Stimulated activated CD8-positive, alpha-beta memory T cell treated with anti-CD3 and anti-CD28 coated beads, Interleukin-15, amount 100 ng/mL, for 24 hours (primary cell): ENCODE data around the gene RUFY4.
"Not testable (repeated sequence)": the region's sequence is repeated elsewhere in the genome, so short reads cannot be mapped to it uniquely, and the experiment has no call there.

ENCODE experiments used
- DNase-seq: peaks from one replicate; pipeline ENCODE4 v3.0.0-alpha.2; 2020; ENCODE audit warnings: low read depth

RUFY4 gene

DNA sequence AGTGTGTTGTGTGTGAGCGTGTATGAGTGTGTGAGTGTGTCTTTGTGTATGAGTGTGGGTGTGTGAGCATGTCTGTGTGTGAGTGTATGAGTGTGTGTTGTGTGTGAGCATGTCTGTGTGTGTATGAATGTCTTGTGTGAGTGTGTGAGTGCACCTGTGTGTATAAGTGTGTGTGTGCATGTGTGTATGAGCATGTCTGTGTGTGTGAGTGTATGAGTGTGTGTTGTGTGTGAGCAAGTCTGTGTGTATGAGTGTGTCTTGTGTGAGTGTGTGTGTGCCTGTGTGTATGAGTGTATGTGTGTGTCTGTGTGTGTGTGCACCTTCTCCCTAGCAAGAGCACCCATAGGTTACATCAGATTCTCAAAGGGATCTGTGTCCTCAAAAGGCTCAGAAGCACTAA lies 37.8 kb upstream of the RUFY4 start:
- no peak for DNase-seq

DNA sequence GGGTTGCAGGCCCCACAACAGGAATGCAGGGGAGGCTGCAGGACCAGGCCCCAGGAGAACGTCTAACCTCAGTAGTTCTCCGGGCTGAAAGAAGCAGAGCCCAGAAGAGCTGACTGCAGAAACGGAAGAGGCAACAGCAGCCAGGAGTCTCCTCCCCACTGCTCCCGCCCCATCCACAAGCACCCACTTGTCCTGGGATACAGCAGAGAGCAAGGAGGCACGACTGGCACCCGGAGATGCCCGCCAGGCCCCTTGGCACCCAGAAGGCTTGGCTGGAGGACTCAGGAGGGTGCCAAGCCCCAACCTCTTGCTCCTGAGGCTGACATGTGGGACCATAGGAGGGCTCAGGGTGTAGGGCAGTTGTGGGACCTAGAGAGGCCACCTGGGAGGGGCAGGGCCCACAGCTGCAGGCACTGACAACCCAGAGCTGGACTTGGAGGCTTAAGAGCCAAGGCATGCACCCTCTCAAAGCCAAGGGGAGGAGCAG lies 37.2 kb upstream of the RUFY4 start:
- no peak for DNase-seq

DNA sequence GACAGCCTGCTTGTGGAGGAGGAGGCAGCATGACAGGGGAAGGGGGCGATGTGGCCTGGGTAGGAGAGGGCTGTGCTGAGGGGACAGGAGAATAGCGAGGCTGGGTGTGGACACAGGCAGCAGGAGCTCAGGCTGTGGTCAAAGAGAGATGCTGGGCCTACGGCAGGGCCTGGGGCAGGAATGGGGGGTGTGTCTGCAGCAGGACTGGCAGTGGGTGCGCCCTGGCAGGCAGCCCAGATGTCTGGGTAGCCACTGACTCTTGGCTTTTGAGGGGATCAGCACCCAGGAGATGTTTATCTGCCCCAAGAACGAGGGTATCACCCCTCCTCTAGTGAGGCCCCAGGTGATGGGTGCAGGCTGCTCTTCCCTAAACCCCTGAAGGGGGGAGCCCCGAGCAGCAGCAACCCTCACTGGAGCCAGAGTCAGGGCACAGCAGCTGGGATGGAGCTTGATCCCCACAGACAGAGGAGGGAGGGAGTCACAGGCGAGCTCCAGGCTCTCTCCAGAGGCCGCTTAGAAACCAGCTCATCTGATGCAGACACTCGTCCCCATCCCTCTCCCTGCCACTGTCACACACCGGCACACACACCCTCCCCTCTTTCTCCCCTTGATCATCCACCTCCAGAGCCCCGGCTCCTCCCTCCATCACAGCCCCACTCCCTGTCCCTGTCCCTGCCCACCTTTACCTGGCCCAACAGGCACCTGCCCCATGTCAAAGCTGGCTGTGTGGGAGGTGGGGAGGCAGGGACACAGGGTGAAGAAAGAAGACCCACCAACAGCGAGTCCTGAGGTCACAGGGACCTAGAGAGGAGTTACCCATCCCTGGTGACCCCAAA lies 36.5 kb upstream of the RUFY4 start:
- DNase-seq, result no peak

DNA sequence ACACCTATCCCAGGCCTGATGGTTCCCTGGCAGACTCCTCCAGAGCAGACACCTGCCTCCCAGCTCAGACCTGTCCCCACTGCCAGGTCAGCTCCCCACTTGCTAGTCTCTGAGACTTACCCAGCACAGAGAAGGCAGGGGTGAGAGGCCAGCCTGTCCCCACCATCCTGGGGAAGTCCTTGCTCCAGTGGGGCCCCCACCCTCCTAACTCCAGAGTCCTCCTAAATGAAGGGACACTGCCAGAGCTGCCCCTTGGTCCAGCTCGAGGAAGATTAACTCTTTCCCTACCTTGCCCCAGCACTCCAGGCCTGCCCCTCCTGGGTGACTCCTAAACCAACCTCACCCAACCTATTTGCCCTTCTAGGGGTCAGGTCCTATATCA lies 35.9 kb upstream of the RUFY4 start:
- DNase-seq, result no peak

DNA sequence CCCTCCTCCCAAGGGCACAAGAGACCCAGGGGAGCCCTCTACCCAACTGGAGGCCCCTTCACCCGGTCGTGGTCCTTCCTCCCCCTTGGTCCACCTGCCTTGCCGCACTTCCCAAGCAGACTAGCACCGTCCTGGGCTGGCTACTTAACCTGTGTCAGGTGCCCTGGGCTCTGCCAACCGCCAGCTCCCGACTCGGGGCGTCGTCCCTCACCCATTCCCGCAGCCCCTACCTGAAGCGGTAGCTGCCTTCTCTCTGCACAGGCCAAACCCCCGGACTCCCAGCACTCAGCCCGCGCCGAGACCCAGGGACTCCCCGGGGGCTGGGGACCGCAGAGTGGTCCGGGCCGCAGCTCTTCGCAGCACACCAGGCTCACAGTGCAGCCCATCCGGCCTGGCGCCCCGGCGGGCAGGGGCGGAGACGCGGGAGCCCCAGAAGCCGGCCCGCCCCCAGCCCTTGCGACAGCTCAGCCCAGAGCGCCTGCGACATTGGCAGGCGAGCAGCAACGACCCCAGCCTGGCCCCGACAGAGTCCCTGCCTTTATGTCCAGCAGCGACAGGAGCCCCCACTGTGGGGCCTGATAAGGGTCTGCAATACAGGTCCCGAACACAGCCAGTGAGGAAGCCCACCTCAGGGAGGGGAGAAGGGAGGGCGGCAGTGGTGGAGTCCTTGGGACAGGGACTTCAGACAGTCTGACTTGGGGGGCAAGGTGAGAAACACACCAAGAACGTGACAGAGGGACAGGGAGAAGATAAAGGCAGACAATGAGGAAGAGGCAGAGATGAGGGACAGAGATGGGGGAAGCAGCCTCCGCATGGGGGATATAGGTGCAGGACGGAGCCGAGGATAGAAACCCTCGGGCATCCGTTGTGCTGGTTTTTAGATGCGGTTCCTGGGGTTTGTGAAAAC lies 35.2 kb upstream of the RUFY4 start:
- no peak for DNase-seq

DNA sequence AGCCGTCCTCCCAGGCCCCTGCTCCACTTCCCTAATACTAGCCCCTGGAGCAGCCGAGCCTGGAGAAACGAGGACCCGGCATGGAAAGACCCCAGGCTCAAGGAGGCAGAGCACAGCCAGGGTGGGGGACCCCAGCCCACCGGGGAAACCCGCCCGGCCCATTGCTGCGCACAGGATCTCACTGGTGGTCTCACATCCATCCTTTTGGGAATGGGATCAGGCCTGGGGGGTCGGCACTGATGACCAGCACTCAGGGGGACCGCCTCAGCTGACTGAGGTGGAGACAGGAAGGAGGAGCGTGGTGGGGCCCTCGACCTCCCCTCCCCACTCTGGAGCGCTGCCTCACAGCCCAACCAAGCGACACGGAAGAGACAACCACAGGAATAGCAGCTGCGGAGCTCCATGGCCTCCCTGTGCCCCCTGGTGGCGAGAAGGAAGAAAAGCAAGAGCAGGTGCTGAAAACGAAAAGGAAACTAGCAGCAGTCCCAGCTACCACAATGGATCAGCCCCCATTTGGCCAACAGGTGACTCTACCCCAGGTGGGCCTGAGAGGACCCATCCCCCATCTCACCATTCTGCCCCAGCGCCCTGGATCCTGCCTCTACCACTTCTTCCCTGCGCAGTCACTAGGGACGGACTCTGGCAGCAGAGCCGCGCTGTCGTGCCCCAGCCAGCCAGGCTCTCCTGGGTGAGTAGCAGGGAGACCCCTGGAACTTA lies 34.4 kb upstream of the RUFY4 start:
- peak; percentile 28 for DNase-seq

DNA sequence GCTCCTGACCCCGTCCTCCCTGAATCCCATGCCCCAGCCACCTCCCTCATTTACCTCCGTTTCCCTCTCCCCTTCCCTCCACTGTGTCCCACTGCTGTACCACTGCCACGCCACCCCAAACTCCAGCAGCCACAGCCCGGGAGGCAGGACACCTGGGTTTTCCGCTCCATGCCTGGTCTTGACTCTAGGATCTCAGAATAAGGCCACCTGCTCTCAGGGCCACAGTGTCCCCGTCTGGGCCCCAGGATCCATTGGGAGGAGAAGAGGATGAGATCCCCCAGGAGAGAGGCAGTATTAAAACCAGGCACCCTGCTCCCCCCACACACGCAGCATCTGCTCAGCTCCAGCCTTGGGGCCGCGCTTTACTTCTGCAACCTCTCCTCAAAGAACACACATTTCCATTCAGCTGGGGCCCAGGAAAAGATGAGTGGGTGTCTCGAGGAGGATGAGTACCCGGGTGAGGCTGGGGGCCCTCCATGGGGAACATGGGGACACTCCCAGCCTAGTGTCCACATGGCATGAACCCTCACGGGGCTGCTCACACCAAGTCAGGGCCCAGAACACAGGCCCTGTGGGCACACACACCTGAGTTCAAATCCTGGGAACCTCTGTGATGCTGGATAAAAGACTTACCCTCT lies 33.5 kb upstream of the RUFY4 start:
- DNase-seq, result no peak

DNA sequence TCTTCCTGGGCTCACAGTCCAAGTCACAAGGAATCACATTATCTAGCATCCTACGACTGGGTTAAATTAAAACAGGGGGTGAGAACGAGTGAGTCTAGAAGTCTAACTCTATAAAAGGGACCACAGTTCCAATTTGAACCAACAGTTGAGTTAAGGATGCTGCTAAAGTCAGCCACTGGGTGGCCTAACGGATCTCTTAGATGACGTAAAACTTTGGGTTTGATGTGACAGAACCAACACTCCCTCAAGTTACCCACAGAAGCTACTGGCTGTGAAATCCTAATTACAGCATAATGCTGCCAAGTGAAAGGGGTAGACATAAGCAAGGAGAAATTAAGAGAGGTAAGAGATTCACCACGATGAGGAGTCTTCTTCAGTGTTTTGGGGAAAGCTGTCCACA lies 32.7 kb upstream of the RUFY4 start:
- DNase-seq, result no peak

DNA sequence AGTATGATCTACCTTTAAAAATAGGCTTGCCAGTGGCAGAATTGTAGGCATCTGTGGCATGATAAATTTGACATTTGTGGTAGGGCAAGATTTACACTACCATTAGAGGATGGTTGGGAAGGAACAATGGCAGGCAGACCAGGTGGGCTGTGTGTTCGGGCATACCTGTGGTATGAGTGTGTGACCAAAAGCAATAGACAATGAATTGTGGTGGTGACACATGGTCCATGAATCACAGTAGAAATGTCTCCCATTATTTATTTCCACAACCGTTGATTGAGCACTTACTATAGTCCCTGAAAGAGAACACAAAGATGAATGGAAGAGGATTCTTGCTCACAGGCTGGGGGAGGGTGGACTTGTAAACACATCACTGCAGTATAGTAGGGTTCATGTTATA lies 29.9 kb upstream of the RUFY4 start:
- no peak for DNase-seq

DNA sequence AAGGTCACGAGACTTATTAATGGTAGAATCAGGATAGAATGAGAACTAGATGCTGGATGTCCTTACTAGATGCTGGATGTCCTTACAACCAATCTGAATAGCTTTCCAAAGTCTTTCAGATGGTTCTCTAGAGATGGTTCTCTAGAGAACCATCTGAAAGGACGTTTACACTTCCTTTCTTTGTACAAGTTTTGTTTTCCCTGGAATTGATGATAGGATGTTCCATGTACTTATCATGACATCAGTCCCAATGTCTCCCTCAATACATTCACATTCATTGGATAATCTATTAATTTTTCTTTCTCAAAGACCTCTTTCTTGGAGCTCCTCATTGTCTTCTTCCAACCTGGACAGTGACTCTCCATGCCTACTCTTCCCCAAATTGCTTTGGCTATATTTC lies 28.2 kb upstream of the RUFY4 start:
- no peak for DNase-seq

DNA sequence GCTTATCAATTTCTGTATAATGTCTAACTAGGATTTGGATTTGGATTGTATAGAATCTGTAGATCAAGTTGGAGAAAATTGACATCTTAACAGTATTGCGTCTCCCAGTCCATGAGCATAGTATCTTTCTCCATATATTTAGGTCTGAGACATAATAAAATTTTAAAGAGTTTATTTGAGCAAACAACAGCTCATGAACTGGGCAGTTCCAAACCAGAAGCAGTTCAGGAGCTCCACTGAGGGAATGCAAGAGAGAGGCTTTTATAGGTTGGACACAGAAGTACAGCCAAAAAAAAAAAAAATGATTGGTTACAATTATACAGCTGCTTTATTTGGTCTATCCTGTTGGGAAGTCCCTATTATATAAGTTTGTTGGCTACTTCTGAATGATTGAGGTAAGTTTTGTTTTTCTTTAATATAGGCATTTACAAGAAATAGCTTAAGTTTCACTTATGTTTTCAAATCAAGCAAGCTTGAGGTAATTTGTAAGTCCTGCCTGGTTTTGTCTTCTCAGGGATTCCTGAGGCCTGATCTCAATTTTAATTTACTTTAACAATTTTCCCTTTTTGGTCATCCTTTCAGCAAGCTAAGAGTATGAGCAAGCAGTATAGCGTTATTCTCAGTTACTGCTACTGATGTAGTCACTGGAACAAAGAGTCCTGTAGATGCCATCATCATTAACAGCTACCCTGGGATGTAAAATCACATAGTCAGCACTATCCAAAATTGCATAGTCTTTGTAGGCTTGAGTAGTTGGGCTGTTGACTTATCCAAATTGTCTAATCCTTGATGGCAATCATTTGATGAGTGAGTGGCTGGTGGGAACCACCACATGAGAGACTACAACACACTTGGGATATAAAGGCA lies 27.5 kb upstream of the RUFY4 start:
- DNase-seq, result no peak

DNA sequence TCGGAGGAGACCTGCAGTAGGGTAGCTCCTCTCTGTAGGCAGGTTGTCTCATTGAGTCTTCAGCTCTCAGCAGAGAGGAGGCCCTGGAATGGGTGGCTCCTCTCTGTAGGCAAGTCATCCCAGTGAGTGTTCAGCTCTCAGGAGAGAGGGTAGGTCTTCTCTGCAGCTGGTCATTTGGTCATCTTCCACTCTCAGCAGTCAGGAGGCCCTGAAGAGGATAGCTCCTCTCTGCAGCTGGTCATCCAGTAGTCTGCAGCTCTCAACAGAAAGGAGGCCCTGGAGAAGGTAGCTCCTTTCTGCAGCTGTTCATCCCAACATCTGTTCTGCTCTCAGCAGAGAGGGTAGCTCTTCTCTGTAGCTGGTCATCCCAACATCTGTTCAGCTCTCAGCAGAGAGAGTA lies 26.0 kb upstream of the RUFY4 start:
- DNase-seq, result no peak

DNA sequence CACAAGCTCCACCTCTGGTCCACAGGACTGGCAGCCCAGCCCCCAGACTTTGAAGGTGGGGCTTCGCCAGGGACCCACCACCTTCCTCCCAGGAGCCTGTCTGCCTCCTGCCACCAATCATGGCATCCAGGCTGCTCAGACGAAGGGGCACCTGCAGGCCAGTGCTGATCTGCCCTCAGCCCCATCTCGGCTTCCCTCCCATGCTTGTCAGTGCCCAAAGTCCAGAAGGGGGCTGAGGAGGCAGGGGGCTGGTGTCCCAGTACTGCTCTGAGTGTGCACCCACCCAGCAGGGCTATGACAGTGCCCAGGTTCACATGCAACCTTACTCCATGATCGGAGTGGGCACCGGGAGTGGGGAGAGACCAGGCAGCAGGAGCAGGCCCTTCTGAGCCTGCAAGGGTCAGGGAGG lies 25.3 kb upstream of the RUFY4 start:
- DNase-seq, result no peak

DNA sequence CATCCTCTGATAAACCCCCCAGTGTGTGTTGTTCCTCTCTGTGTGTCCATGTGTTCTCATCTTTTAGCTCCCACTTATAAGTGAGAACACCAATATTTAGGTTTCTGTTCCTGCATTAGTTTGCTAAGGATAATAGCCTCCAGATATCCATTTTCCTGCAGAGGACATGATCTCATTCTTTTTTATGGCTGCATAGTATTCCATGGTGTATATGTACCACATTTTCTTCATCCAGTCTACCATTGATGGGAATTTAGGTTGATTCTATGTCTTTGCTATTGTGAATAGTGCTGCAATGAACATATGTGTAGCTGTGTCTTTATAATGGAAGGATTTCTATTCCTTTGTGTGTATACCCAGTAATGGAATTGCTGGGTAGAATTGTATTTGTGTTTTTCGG lies 24.5 kb upstream of the RUFY4 start:
- not testable (repeated sequence) for DNase-seq

DNA sequence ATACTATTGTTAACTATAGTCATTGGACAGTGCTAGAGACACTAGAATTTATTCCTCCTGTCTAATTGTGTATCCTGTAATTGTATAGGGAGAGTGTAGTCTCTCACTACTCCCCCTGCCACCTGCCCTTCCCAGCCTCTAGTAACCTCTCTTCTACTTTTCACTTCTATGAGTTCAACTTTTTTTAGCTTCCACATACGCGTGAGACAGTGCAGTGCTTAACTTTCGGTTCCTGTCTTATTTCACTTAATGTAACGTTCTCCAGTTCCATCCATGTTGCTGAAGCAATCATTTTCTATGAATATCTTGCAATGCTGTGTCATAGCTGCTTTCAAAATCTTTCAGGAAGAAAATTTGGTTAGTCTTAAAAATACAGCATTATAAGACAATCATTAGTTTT lies 22.8 kb upstream of the RUFY4 start:
- DNase-seq, result no peak

DNA sequence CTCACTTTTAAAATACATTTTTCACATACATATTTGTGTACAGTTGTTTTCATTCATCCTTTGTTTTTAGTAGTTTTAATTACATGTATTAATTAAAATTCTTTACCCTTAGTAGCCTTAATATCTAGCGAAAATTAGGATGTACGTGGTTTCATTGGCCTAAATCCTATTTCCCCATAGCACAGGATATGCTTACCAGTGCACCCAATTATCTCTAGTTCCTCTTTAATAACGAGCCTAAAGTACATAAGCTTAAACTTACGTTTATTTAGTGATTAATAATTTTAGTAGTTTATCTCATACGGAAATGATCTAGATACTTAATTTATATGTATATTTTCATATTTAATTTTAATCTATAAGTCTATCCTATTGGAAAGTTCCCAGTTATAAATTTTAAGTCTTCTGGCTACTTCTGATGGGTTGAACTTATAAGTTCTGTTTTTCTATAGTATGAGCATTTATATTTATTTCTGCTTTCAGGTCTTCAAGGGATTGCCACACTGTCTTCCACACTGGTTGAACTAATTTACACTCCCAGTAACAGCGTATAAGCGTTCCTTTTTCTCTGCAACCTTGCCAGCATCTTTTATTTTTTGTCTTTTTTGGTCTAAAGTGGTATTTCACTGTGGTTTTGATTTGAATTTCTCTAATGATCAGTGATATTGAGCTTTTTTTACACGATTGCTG lies 21.4 kb upstream of the RUFY4 start:
- DNase-seq, result no peak

DNA sequence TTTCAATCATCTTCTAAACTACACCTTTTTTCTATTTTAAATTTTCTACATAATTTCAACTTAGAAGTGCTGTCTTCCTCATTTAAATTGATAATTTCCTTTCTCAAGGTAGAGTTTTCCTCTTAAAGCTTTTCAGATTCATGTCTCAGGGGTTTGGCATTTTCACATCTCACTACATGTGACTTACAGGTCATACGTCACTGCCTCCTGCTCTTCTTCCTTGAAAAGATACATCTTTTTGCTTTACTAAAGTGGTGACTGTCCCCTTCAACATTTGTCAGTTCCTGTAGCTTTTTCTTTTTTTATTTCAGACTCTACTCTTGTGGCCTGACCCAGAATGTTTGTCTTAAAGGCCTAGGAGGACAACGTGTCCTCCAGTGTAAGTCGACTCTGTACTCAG lies 17.1 kb upstream of the RUFY4 start:
- DNase-seq, result no peak

DNA sequence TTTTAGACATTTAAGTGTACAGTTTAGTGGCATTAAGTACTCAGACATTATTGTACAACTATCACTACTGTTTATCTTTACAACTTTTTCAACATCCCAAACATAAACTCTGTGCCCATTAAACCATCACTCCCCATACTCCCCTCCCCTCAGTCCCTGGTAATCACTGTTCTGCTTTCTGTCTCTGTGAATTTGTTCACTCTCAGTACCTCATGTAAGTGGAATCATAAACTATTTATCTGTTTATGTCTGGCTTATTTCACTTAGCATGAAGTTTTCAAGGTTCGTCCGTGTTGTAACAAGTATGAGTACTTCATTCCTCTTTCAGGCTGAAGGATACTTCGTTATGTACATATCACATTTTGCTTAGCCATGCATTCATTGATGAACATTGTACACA lies 9.8 kb upstream of the RUFY4 start:
- DNase-seq, result no peak

DNA sequence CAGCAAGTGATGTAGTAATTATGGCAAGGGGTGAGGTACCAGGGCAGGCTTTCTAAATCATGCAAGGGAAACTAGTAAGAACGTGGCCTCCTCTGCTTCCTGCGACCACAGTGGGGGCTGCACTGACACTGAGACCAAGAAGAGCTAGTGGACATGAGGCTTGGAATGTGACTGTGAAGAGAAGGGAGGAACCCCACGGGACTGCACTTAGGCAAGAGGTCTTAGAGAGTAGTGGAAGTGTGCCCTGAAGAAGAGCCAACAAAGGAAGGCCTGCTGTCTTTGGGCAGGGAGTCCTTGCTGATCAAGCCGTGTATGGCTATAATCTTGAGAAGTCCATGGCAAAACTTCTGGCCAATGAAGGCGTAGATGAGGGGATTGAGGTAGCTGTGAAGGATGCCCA lies 8.9 kb upstream of the RUFY4 start:
- DNase-seq, result no peak

DNA sequence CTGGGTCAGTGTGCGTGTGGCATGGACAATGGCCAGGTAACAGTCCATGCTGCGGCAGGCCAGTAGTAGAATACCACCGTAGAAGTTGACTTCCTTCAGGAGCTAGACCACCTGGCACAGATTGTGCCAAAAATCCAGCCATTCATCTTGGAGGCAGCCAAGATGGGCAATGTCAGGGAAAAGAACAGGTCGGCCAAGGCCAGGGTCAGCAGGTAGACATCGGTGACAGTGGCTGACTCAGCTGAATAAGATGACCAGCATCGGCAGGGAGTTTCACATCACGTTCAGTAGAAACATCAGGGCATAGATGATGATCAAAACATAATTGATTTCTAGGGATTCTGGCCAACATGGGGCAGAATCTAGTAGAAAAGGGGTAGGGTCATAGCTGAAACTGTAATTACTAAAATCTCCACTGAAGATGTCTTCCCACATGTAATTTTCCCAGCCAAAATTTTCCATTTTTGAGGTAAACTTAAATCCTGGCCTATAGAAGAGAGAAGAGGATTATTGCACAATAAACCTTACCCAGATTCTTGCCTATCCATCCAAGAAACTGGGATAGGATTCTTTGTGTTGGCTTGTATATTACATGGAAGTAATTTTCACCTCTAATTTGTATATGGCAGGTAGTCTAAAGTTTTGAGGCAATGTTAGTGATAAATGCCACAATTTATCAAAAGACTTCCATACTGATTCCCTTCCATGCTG lies 7.9 kb upstream of the RUFY4 start:
- DNase-seq, result no peak
